DMS153 treated with DMSO at 0.1 percent for 48 hours (cell line): Measurements from ENCODE around the gene NAB1.

Experiments
- DNase-seq: peaks from one replicate; lab custom pipeline; 2025; ENCODE audit not compliant: unreplicated experiment; lab: John Stamatoyannopoulos, UW

NAB1 gene

DNA sequence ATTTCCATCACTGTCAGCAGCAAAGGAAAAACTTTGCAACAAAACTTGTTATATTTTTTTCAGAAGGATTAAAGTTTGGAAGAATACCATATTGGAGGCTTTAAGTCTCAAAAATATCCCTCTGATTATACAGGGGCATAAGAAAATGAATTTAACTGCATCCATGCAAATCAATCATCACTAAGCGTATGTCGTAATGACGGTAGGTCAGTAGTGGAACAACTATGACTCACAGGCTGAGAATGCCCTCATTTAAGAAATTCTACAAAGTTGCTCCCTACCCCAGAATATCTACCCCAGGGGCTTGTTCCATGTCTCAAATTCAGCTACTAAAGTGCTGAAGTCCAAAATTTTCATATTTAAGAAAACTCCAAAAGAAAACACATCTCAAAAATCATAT lies 12.5 kb upstream of the NAB1 start:
- DNase-seq: no peak

GRCh38 chr2:190637281-190637734 lies 11.6 kb upstream of the NAB1 start:
- no peak for DNase-seq

GRCh38 chr2:190637903-190638618 lies 10.8 kb upstream of the NAB1 start:
- DNase-seq: no peak

DNA sequence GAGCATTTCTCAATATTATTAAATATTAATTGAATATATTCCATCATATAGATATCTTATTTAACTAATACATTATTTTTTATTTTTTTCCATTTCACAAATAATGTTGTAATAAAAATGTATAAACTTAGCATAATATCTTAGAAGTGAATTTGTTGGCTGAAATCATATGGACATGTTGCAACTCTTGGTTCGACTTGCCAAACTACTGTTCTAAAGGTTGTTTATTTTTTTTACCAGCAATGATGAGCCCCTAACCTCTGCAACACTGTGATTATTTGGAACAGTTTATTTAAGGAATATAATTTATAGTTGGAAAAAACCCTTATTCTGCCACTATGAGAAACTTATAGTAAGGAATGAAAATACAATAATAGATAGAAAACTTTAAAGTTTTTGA lies 8.8 kb upstream of the NAB1 start:
- no peak for DNase-seq

DNA sequence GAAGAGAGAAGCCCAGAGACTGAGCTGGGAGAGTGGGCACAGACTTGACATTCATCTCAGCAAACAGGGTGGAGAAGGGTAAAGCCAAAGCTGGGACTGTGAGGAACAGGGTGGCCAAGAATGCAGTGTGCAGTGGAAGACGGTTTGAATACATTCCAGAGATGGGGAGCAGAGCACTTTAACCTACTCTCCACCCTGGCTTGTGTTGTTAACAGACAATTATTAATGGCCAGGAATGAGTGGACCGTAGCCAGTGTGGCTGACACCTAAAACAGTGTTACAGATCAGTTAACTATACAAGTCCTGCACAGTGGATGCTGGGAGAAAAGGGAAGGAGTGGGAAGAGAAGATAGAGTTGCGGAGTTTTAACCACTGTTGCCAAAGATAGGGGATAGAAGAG lies 7.4 kb upstream of the NAB1 start:
- DNase-seq: no peak

GRCh38 chr2:190646780-190647522 lies 1.9 kb upstream of the NAB1 start:
- no peak for DNase-seq

- peak; percentile 71 for DNase-seq
Measured at GRCh38 chr2:190648289-190649034, 421 bp upstream of the NAB1 start.

DNA sequence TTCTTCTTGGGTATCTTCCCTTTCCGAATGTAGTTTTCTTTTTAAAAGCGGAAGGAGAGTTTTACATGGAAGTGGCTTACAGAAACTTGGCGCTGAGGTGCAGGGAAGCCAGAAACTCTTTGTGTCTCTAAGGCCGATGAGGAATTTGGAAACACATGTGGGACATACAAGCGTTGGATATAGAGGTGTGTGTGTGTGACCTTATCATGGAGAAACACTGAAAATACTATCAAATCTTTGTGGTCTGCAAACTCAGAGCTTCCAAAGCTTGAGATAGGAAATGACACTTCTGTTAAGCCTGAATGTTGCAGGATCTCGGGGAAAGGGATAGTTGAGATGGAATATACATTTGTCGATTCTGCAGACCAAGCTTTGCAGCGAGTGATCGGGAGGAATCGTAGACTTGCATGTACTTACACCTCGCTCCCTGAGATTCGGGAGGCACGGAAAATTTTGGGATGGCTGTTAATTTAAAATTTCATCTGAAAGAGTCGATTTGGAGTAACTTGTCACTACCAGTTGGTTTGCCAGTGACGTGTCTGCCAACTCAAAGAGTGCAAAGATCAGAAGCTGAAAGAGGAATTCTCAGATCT lies 1.0 kb downstream of the NAB1 start:
- DNase-seq: no peak

GRCh38 chr2:190651413-190651812 lies 2.5 kb downstream of the NAB1 start:
- DNase-seq: no peak

DNA sequence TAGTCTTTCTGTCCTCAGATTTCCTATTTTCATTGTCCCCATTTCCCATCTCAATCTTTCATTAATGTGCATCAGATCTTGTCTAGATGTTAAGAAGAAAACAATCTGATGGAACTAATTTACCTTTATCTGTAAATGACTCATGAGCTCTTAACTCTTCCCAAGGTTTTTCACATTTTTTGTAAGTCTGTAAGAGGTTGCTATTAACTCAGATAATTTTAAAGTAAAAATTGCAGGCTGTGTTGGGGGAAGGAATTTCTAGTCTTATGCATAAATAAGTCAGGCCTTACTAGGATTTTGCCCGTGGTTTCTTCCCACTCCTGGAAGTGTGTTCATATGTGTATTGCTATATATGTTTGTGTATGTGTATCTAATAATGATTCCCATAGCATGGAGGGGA lies 4.3 kb downstream of the NAB1 start:
- DNase-seq: no peak

DNA sequence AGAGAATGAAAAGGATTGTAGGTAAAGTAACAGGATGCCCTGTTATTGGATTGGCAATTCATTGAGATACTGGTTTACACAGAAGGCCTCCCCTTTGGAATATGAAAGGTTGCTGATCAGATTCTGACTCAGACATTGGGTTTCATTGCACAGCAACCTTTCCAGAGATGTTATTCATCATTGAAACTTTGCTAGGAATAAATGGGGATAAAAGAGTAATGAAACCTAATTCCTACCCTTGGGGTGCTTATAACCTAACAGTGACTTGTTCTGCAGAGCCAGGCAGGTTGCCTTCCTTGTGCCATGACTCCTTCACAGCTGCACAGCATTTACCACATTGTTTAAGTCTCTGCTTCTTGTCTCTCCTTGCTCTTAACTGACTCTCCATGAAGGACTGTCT lies 5.0 kb downstream of the NAB1 start:
- no peak for DNase-seq

- no peak for DNase-seq
Measured at GRCh38 chr2:190655113-190655512, 6.2 kb downstream of the NAB1 start.

GRCh38 chr2:190655570-190655969 lies 6.7 kb downstream of the NAB1 start:
- DNase-seq: no peak

- DNase-seq: no peak
Measured at GRCh38 chr2:190656301-190656700, 7.4 kb downstream of the NAB1 start.

DNA sequence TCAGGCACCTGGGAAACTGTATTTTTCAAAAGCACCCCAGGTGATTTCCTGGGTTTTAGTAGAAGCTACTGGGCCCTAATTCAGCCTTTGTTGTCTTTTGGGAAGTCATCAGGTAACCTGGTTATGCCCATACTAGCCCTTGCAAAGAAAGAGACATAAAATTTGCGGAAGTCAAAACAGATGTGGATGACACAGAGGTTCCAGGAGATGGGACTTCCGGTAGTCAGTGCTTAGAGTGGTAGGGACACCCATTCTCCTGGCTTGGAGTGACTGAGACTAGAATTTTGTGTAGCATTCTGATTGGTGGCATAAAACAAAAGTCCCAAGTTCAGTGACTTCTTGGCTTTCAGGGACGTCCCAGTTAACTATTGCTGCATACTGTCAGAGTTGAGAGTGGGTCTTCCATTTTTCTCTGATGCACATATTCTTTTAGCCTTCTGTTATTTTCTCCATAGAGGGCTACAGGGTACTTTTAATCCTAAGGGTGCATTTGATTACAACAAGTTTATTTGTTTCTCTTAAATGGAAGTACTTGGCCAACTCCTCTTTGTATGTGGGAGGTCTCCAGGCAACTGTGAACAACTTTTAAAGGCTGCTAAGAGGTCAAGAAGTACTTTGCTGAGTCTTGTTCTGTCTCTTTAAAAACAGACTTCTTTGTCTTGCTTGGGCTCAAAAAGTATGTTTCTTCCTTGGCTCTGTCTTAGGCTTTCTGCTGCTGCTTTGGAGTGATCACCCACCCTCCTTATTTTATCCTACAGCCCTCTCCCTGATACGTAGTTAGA lies 8.8 kb downstream of the NAB1 start:
- DNase-seq: no peak

DNA sequence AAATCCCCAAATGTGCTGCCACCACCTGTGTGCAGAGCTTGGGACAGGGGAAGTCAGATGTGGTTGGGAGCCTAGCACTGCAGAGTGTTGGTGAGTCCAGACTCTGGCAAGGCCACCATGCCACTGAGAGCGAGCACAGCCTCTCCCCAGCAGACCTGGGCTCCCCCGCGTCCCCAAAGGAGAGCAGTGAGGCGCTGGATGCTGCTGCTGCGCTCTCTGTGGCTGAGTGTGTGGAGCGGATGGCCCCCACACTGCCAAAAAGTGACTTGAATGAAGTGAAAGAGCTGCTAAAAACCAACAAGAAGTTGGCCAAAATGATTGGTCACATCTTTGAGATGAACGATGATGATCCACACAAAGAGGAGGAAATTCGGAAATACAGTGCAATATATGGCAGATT lies 10.7 kb downstream of the NAB1 start:
- no peak for DNase-seq

DNA sequence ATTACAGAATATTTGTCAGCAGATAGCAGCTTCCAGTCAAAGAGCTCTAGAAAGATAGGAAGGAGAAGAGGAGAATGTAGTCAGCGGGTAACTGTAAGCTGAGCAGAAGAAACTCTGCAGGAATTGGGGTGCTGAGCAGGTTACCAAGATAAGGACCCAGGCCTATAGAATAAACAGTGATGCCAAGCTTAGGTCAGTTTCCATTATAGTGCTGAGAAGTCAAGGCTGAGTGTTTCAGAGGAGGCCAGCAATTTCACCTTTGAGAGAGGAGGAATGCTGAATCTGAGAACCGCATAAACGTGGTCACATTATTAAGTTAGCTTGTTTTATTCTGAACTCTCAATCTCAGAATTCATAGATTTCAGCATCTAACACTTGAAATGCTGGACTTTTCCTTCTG lies 13.9 kb downstream of the NAB1 start:
- no peak for DNase-seq

- no peak for DNase-seq
Measured at GRCh38 chr2:190663348-190663747, 14.5 kb downstream of the NAB1 start.

GRCh38 chr2:190663839-190664238 lies 15.0 kb downstream of the NAB1 start:
- DNase-seq: no peak

DNA sequence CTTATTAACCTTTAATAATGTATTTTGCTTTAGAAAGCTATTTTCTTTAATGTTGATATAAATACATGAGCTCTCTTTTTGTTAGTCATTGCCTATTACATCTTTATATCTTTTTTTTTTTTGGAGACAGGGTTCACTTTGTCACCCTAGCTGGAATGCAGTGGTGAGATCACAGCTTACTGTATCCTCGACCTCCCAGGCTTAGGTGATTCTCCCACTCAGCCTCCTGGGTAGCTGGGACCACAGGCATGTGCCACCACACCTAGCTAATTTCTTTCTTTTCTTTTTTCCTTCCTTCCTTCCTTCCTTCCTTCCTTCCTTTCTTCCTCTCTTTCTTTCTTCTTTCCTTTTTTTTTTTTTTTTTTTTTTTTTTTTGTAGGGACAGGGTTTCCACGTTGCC lies 15.4 kb downstream of the NAB1 start:
- no peak for DNase-seq

DNA sequence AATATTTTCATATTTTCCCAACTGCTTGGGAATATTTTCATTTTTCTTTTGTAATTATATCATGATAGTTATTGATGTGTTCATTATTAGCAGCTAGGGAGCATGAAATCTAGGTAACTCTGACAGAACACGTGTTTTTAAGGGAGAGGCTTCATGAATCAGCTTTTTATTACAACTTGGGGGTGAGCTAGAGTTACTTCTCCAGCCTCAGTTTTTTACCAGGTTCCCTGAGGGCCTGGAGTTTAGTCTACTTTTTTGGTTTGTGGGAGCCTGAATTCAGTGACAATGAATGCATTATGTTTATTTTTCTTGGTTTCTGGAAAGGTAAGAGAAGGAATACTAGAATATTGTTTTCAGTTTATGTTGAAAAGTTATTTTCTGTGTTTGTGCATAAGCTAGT lies 18.0 kb downstream of the NAB1 start:
- no peak for DNase-seq
